Measurements from ENCODE around the gene TMEM120A.

The TMEM120A gene

GRCh38 chr7:75960372-75960771 is 34.0 kb downstream of the TMEM120A start:
- no peak for TF ChIP-seq ARNTL (CRISPR knock-in tag; IDR thresholded peaks at IDR 0.05; ENCODE audit: borderline replicate concordance, low read depth)
- no peak for TF ChIP-seq GLIS3 (CRISPR knock-in tag; IDR thresholded peaks at IDR 0.05)
- TF ChIP-seq CSDC2 (CRISPR knock-in tag; IDR thresholded peaks at IDR 0.05) = no peak
- no peak for TF ChIP-seq BACH2 (CRISPR knock-in tag; IDR thresholded peaks at IDR 0.05; ENCODE audit: borderline replicate concordance)
- no peak for TF ChIP-seq TCF4 (CRISPR knock-in tag; IDR thresholded peaks at IDR 0.05; ENCODE audit: borderline replicate concordance)
- no peak for TF ChIP-seq ESRRG (CRISPR knock-in tag; IDR thresholded peaks at IDR 0.05)
- TF ChIP-seq PATZ1 (CRISPR knock-in tag; IDR thresholded peaks at IDR 0.05; ENCODE audit: borderline replicate concordance) = no peak
- no peak for TF ChIP-seq PPARA (CRISPR knock-in tag; IDR thresholded peaks at IDR 0.05; ENCODE audit: borderline replicate concordance)
- no peak for TF ChIP-seq TSHZ2 (CRISPR knock-in tag; IDR thresholded peaks at IDR 0.05)
- TF ChIP-seq ZC3H10 (CRISPR knock-in tag; IDR thresholded peaks at IDR 0.05) = no peak
- TF ChIP-seq CSRNP3 (CRISPR knock-in tag; IDR thresholded peaks at IDR 0.05) = no peak
- no peak for TF ChIP-seq ZNF565 (CRISPR knock-in tag; conservative IDR thresholded peaks at IDR 0.05; ENCODE audit: low read depth)
- no peak for TF ChIP-seq ZFP30 (CRISPR knock-in tag; IDR thresholded peaks at IDR 0.05)
- no peak for TF ChIP-seq SNAI2 (CRISPR knock-in tag; IDR thresholded peaks at IDR 0.05)
- no peak for TF ChIP-seq ZNF70 (CRISPR knock-in tag; IDR thresholded peaks at IDR 0.05)
- no peak for ATAC-seq

GRCh38 chr7:75958802-75959543 is 35.4 kb downstream of the TMEM120A start:
- ATAC-seq = peak; percentile 32
- TF ChIP-seq ZC3H10 (CRISPR knock-in tag; IDR thresholded peaks at IDR 0.05) (no peak), ZNF565 (CRISPR knock-in tag; conservative IDR thresholded peaks at IDR 0.05; ENCODE audit: low read depth) (no peak), POU6F1 (CRISPR knock-in tag; IDR thresholded peaks at IDR 0.05; ENCODE audit: borderline replicate concordance, low read depth) (no peak), BACH2 (CRISPR knock-in tag; IDR thresholded peaks at IDR 0.05; ENCODE audit: borderline replicate concordance) (no peak), ZNF8 (CRISPR knock-in tag; IDR thresholded peaks at IDR 0.05) (no peak), OSR1 (CRISPR knock-in tag; IDR thresholded peaks at IDR 0.05) (no peak), SNAI2 (CRISPR knock-in tag; IDR thresholded peaks at IDR 0.05) (no peak), TCF4 (CRISPR knock-in tag; IDR thresholded peaks at IDR 0.05; ENCODE audit: borderline replicate concordance) (no peak), CREB5 (CRISPR knock-in tag; IDR thresholded peaks at IDR 0.05; ENCODE audit: low read depth) (no peak), ISL1 (CRISPR knock-in tag; IDR thresholded peaks at IDR 0.05) (no peak), CSDC2 (CRISPR knock-in tag; IDR thresholded peaks at IDR 0.05) (no peak), ZNF70 (CRISPR knock-in tag; IDR thresholded peaks at IDR 0.05) (no peak), ZFP3 (CRISPR knock-in tag; IDR thresholded peaks at IDR 0.05) (no peak)

All from SK-N-SH treated with all-trans-retinoic acid at 6 μM for 48 hours (cell line).